ENCODE results near the gene GPC5.

GPC5 gene

GRCh38 chr13:91533354-91533753, 134.9 kb downstream of the GPC5 start:
- TF ChIP-seq CEBPB (IDR thresholded peaks at IDR 0.05) (no peak), EP300 (IDR thresholded peaks at IDR 0.05; ENCODE audit: borderline replicate concordance) (no peak), TCF12 (IDR thresholded peaks at IDR 0.05; ENCODE audit: low read depth) (no peak), EGR1 (IDR thresholded peaks at IDR 0.05) (no peak), REST (IDR thresholded peaks at IDR 0.05; ENCODE audit: low read depth) (no peak), USF1 (IDR thresholded peaks at IDR 0.05) (no peak), YY1 (IDR thresholded peaks at IDR 0.05; ENCODE audit: low read depth) (no peak), ZBTB7A (IDR thresholded peaks at IDR 0.05; ENCODE audit: low read depth) (no peak), NFIC (IDR thresholded peaks at IDR 0.05) (no peak), TAF1 (IDR thresholded peaks at IDR 0.05; ENCODE audit: low read depth) (no peak), FOXM1 (IDR thresholded peaks at IDR 0.05; ENCODE audit: borderline replicate concordance, low read depth) (no peak), RAD21 (IDR thresholded peaks at IDR 0.05; ENCODE audit: low read depth) (no peak), TEAD4 (IDR thresholded peaks at IDR 0.05) (no peak)

- TF ChIP-seq ZBTB7A (IDR thresholded peaks at IDR 0.05; ENCODE audit: low read depth): no peak
- TF ChIP-seq TCF12 (IDR thresholded peaks at IDR 0.05; ENCODE audit: low read depth): no peak
- no peak for TF ChIP-seq CEBPB (IDR thresholded peaks at IDR 0.05)
- TF ChIP-seq EGR1 (IDR thresholded peaks at IDR 0.05): no peak
- TF ChIP-seq EP300 (IDR thresholded peaks at IDR 0.05; ENCODE audit: borderline replicate concordance): no peak
- no peak for TF ChIP-seq CREB1 (IDR thresholded peaks at IDR 0.05; ENCODE audit: low read depth)
- TF ChIP-seq MAX (IDR thresholded peaks at IDR 0.05): no peak
- TF ChIP-seq USF1 (IDR thresholded peaks at IDR 0.05): no peak
- TF ChIP-seq TEAD4 (IDR thresholded peaks at IDR 0.05): no peak
- TF ChIP-seq RAD21 (IDR thresholded peaks at IDR 0.05; ENCODE audit: low read depth): no peak
- no peak for TF ChIP-seq TAF1 (IDR thresholded peaks at IDR 0.05; ENCODE audit: low read depth)
Observed at GRCh38 chr13:91534996-91535395, 136.6 kb downstream of the GPC5 start.

GRCh38 chr13:91537376-91537775, 139.0 kb downstream of the GPC5 start:
- TF ChIP-seq TCF12 (IDR thresholded peaks at IDR 0.05; ENCODE audit: low read depth) (no peak), EGR1 (IDR thresholded peaks at IDR 0.05) (no peak), NFIC (IDR thresholded peaks at IDR 0.05) (no peak), TEAD4 (IDR thresholded peaks at IDR 0.05) (no peak), RAD21 (IDR thresholded peaks at IDR 0.05; ENCODE audit: low read depth) (no peak), REST (IDR thresholded peaks at IDR 0.05; ENCODE audit: low read depth) (no peak), EP300 (IDR thresholded peaks at IDR 0.05; ENCODE audit: borderline replicate concordance) (no peak), CREB1 (IDR thresholded peaks at IDR 0.05; ENCODE audit: low read depth) (no peak), TAF1 (IDR thresholded peaks at IDR 0.05; ENCODE audit: low read depth) (no peak), MAX (IDR thresholded peaks at IDR 0.05) (no peak), USF1 (IDR thresholded peaks at IDR 0.05) (no peak), FOXM1 (IDR thresholded peaks at IDR 0.05; ENCODE audit: borderline replicate concordance, low read depth) (no peak), ZBTB7A (IDR thresholded peaks at IDR 0.05; ENCODE audit: low read depth) (no peak), CEBPB (IDR thresholded peaks at IDR 0.05) (no peak), YY1 (IDR thresholded peaks at IDR 0.05; ENCODE audit: low read depth) (no peak)

GRCh38 chr13:91539286-91540157, 141.1 kb downstream of the GPC5 start:
- TF ChIP-seq NFIC (IDR thresholded peaks at IDR 0.05) (no peak), REST (IDR thresholded peaks at IDR 0.05; ENCODE audit: low read depth) (no peak), EP300 (IDR thresholded peaks at IDR 0.05; ENCODE audit: borderline replicate concordance) (no peak), CEBPB (IDR thresholded peaks at IDR 0.05) (no peak), MAX (IDR thresholded peaks at IDR 0.05) (no peak), ZBTB7A (IDR thresholded peaks at IDR 0.05; ENCODE audit: low read depth) (no peak), TEAD4 (IDR thresholded peaks at IDR 0.05) (no peak), USF1 (IDR thresholded peaks at IDR 0.05) (no peak), TAF1 (IDR thresholded peaks at IDR 0.05; ENCODE audit: low read depth) (no peak), FOXM1 (IDR thresholded peaks at IDR 0.05; ENCODE audit: borderline replicate concordance, low read depth) (no peak), RAD21 (IDR thresholded peaks at IDR 0.05; ENCODE audit: low read depth) (no peak), CREB1 (IDR thresholded peaks at IDR 0.05; ENCODE audit: low read depth) (no peak), EGR1 (IDR thresholded peaks at IDR 0.05) (no peak), YY1 (IDR thresholded peaks at IDR 0.05; ENCODE audit: low read depth) (no peak)
